Measurements from ENCODE around the gene RIMS4.

- no peak for TF ChIP-seq CTCF (IDR thresholded peaks at IDR 0.05; ENCODE audit: borderline replicate concordance, extremely low read depth, low read length, poor library complexity, severe bottlenecking)
- no peak for TF ChIP-seq EZH2 (IDR thresholded peaks at IDR 0.05; ENCODE audit: borderline replicate concordance, low read depth, low read length, severe bottlenecking)
These were observed 19.5 kb downstream of the RIMS4 start for GRCh38 chr20:44790638-44791393.

All from DND-41 (cell line).